HCT116 (cell line): ENCODE data around the gene MYO1E. TPM values are rescaled to one million over a fixed set of nuclear protein-coding genes. Genes with fewer than 3 reads are reported as not detected.

Experiments
- ATAC-seq: fragments of 200-7000 bp; cut with Tn5 transposase; 2 replicates; pipeline ENCODE4 v1.9.1; 2020; ENCODE audit warnings: mild to moderate bottlenecking, moderate library complexity
- BruUV-seq: library from RNA; stranded (reverse); fragments of 400-500 nt; replicated peaks from 2 replicates; lab custom pipeline; 2021; lab: Mats Ljungman, UMichigan
- CTCF ChIA-PET: fragments of 300-600 bp; sonication (Branson Sonifier 250); formaldehyde crosslinking; loops from one replicate; lab custom pipeline; 2021; ENCODE audit warnings: antibody characterized with exemption; lab: Charles Lee
- POLR2A ChIA-PET: fragments of 300-600, 350-600 bp; sonication (Branson Sonifier 250); formaldehyde crosslinking; loops from one replicate; lab custom pipeline; 2021; ENCODE audit warnings: antibody characterized with exemption; lab: Charles Lee
- RAD21 ChIA-PET, 2 experiments: fragments of 300-600 bp; sonication (Branson Sonifier 250); formaldehyde crosslinking; loops; one replicate each; lab custom pipeline; 2023; ENCODE audit warnings: low total read pairs in 2 of 2; ENCODE audit not compliant: uncharacterized antibody in 2 of 2, unreplicated experiment in 2 of 2, low non-redundant PET in 1 of 2; lab: Charles Lee
- DNase-seq: peaks from one replicate; pipeline ENCODE4 v3.0.0-alpha.2; 2010; ENCODE audit warnings: low read depth, low spot score
- H2AFZ ChIP-seq: fragments of 200-600 bp; shearing (Covaris generic), sonication (generic); 2 replicates; pipeline ENCODE4 v1.6.1; 2017; ENCODE audit warnings: low read depth, mixed run types, mixed read lengths, antibody characterized with exemption, low read length; ENCODE audit not compliant: poor library complexity, severe bottlenecking
- H3K27ac ChIP-seq: 2 replicates; pipeline ENCODE4 v1.5.1; 2012; ENCODE audit warnings: low read depth, low read length
- H3K27me3 ChIP-seq: fragments of 200-600 bp; sonication (generic); 2 replicates; pipeline ENCODE4 v1.6.1; 2016; ENCODE audit warnings: mixed run types, low read length, mixed read lengths; ENCODE audit not compliant: insufficient read depth
- H3K36me3 ChIP-seq, 2 experiments: fragments of 200-500 bp in 1 of 2; fragments of 200-600 bp in 1 of 2; sonication (Bioruptor generic) in 1 of 2; sonication (generic) in 1 of 2; 2 replicates each; pipeline versions ENCODE4 v1.5.1 to v1.6.1; 2014 to 2016; ENCODE audit warnings: low read length in 2 of 2, inconsistent platforms in 1 of 2, mixed read lengths in 1 of 2, mixed run types in 1 of 2; ENCODE audit not compliant: insufficient read depth in 2 of 2, control insufficient read depth in 1 of 2
- H3K4me1 ChIP-seq, 2 experiments: fragments of 200-600 bp in 1 of 2; sonication (generic) in 1 of 2; 2 replicates each; pipeline versions ENCODE4 v1.5.1 to v1.6.1; 2012 to 2017; ENCODE audit warnings: low read length in 2 of 2, inconsistent platforms in 1 of 2, mild to moderate bottlenecking in 1 of 2, mixed read lengths in 1 of 2, mixed run types in 1 of 2, moderate library complexity in 1 of 2; ENCODE audit not compliant: insufficient read depth in 2 of 2, control insufficient read depth in 1 of 2
- H3K4me2 ChIP-seq: fragments of 200-600 bp; sonication (generic); 2 replicates; pipeline ENCODE4 v1.6.1; 2017; ENCODE audit warnings: mixed run types, low read length, mixed read lengths
- H3K4me3 ChIP-seq, 2 experiments: fragments of 200-600 bp in 1 of 2; sonication (generic) in 1 of 2; replicated peaks in 1 of 2; 2 replicates each; pipeline ENCODE4 v1.5.1; 2011 to 2016; ENCODE audit warnings: low read length in 2 of 2, control low read depth in 1 of 2, low read depth in 1 of 2, mild to moderate bottlenecking in 1 of 2, mixed read lengths in 1 of 2, mixed run types in 1 of 2
- H3K79me2 ChIP-seq: fragments of 200-600 bp; sonication (generic); 2 replicates; pipeline ENCODE4 v1.6.1; 2017; ENCODE audit warnings: mild to moderate bottlenecking, mixed run types, low read length, moderate library complexity, mixed read lengths; ENCODE audit not compliant: insufficient read depth
- H3K9ac ChIP-seq: fragments of 200-600 bp; sonication (generic); 2 replicates; pipeline ENCODE4 v1.6.1; 2016; ENCODE audit warnings: low read length, mixed read lengths
- H3K9me2 ChIP-seq: fragments of 200-600 bp; sonication (generic), shearing (Covaris generic); 2 replicates; pipeline ENCODE4 v1.6.1; 2017; ENCODE audit warnings: mixed run types, mild to moderate bottlenecking, moderate library complexity; ENCODE audit not compliant: insufficient read depth
- H3K9me3 ChIP-seq, 2 experiments: fragments of 200-500 bp in 1 of 2; fragments of 200-600 bp in 1 of 2; sonication (Bioruptor generic) in 1 of 2; sonication (generic) in 1 of 2; 2 replicates each; pipeline ENCODE4 v1.6.1; 2014 to 2017; ENCODE audit warnings: low read length in 2 of 2, mixed read lengths in 2 of 2, inconsistent platforms in 1 of 2, low read depth in 1 of 2, mild to moderate bottlenecking in 1 of 2, mixed run types in 1 of 2, moderate library complexity in 1 of 2; ENCODE audit not compliant: control insufficient read depth in 1 of 2, insufficient read depth in 1 of 2
- H4K20me1 ChIP-seq: fragments of 200-600 bp; sonication (generic), shearing (Covaris generic); 2 replicates; pipeline ENCODE4 v1.6.1; 2017; ENCODE audit warnings: mixed run types, mild to moderate bottlenecking, moderate library complexity; ENCODE audit not compliant: insufficient read depth
- CBX3 ChIP-seq: IDR thresholded peaks from 2 replicates; pipeline ENCODE4 v1.6.1; 2012; ENCODE audit warnings: low read depth
- CEBPB ChIP-seq: IDR thresholded peaks from 2 replicates; pipeline ENCODE4 v1.6.1; 2012; ENCODE audit warnings: low read depth
- ELF1 ChIP-seq: IDR thresholded peaks from 2 replicates; pipeline ENCODE4 v1.6.1; 2012; ENCODE audit warnings: low read depth, borderline replicate concordance
- EZH2 ChIP-seq: fragments of 200-600 bp; sonication (generic); IDR thresholded peaks from 2 replicates; pipeline ENCODE4 v1.6.1; 2017; ENCODE audit warnings: antibody characterized with exemption, mixed run types
- POLR2A ChIP-seq: IDR thresholded peaks from 2 replicates; pipeline ENCODE4 v1.7.0; 2011; ENCODE audit warnings: borderline replicate concordance; ENCODE audit not compliant: insufficient read depth, insufficient read length; ENCODE audit errors: extremely low read depth
- SIN3A ChIP-seq: IDR thresholded peaks from 2 replicates; pipeline ENCODE4 v1.6.1; 2012; ENCODE audit warnings: low read depth
- SP1 ChIP-seq: IDR thresholded peaks from 2 replicates; pipeline ENCODE4 v1.6.1; 2012; ENCODE audit warnings: low read depth
- SRF ChIP-seq: IDR thresholded peaks from 2 replicates; pipeline ENCODE4 v1.6.1; 2012; ENCODE audit warnings: low read depth
- TCF7L2 ChIP-seq: IDR thresholded peaks from 2 replicates; pipeline ENCODE4 v1.7.0; 2011; ENCODE audit warnings: borderline replicate concordance, inconsistent platforms; ENCODE audit not compliant: insufficient read depth, insufficient read length; ENCODE audit errors: extremely low read depth
- ZFX ChIP-seq: fragments of 450-650 bp; IDR thresholded peaks from 2 replicates; pipeline ENCODE4 v1.6.1; 2017
- ZNF274 ChIP-seq: fragments of 200-500 bp; sonication (Bioruptor generic); IDR thresholded peaks from 2 replicates; pipeline ENCODE4 v1.6.1; 2014; ENCODE audit warnings: mild to moderate bottlenecking, low read depth, low read length, inconsistent platforms
- intact Hi-C: fragments of 100-400 bp; cut with micrococcal nuclease; formaldehyde crosslinking; loops from 2 replicates; pipeline ENCODE4 v1.10.0; 2022
- total RNA-seq: library from RNA; stranded (reverse); gene quantifications from one replicate; pipeline ENCODE4 v1.2.1, GENCODE V29; 2021; ENCODE audit not compliant: unreplicated experiment
- TF ChIP-seq, protein P1 (sequence below): IDR thresholded peaks from 2 replicates; pipeline ENCODE4 v1.6.1; 2012; ENCODE audit warnings: low read depth

The MYO1E gene
- total RNA-seq, 1 experiment from 2014 or later, result 182 TPM

DNA sequence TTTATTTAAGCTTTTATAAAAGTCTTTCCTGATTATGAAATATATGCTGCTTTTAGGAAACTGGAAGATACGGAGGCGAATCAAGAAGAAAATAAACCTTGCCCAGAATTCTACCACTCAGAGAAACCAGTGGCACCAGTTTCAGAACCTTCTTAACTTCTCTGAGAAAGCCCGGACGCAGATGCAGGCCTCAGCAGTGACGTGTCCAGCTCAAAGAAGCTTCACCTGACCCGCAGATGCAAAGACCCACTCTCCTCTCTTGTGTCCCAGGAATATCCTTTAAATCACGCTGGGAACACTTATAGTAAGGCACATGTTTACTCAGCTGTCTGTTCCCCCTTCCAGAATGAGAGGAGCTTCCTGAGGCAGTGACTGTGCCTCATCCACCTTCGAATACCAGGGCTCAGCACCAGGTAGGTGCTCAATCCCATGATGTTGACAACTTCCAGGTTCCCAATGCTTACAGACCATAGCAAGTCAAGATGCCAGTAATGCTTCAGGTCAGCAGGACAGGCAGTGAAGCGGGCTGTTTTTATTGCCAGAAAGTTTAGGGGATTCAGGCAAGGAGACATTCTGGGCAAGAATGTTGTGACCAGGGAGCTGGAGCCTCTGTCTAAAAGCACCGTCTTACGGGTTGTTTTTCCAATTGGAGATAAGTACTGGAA lies 205.9 kb downstream of the MYO1E start:
- TF ChIP-seq SRF, result no peak
- no peak for TF ChIP-seq EZH2
- TF ChIP-seq ZNF274, result no peak
- TF ChIP-seq CBX3, result no peak
- TF ChIP-seq, protein P1, sequence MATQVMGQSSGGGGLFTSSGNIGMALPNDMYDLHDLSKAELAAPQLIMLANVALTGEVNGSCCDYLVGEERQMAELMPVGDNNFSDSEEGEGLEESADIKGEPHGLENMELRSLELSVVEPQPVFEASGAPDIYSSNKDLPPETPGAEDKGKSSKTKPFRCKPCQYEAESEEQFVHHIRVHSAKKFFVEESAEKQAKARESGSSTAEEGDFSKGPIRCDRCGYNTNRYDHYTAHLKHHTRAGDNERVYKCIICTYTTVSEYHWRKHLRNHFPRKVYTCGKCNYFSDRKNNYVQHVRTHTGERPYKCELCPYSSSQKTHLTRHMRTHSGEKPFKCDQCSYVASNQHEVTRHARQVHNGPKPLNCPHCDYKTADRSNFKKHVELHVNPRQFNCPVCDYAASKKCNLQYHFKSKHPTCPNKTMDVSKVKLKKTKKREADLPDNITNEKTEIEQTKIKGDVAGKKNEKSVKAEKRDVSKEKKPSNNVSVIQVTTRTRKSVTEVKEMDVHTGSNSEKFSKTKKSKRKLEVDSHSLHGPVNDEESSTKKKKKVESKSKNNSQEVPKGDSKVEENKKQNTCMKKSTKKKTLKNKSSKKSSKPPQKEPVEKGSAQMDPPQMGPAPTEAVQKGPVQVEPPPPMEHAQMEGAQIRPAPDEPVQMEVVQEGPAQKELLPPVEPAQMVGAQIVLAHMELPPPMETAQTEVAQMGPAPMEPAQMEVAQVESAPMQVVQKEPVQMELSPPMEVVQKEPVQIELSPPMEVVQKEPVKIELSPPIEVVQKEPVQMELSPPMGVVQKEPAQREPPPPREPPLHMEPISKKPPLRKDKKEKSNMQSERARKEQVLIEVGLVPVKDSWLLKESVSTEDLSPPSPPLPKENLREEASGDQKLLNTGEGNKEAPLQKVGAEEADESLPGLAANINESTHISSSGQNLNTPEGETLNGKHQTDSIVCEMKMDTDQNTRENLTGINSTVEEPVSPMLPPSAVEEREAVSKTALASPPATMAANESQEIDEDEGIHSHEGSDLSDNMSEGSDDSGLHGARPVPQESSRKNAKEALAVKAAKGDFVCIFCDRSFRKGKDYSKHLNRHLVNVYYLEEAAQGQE, result no peak
- no peak for TF ChIP-seq SIN3A
- no peak for TF ChIP-seq CEBPB
- no peak for TF ChIP-seq SP1
- no peak for TF ChIP-seq TCF7L2
- TF ChIP-seq POLR2A, result no peak
- TF ChIP-seq ELF1, result no peak
- no peak for TF ChIP-seq ZFX
- TF ChIP-seq, all 23 proteins: peak for 0
- ATAC-seq (no peak), DNase-seq (no peak)
- no peaks in the 10 kb centered on the region for H3K9me2 ChIP-seq
- no peaks in the 10 kb centered on the region for H3K27me3 ChIP-seq
- BruUV-seq, result no TSS peak
- RAD21 ChIA-PET, result no interaction called here
- H3K36me3 ChIP-seq, result peaks cover 4% of the 10 kb centered on the region in 2 experiments; a peak in 1 of 4 replicates
- POLR2A ChIA-PET, result no interaction called here
- H3K9ac ChIP-seq, result no peak overlapping the region
- CTCF ChIA-PET, result interaction anchor here (1.2 kb wide), 1 partner anchor 362 kb away, joined by 6 read pairs; no protein-coding TSS in a partner anchor
- H4K20me1 ChIP-seq, result no peaks in the 10 kb centered on the region
- H3K27ac ChIP-seq, result no peak overlapping the region
- H2AFZ ChIP-seq, result no peak overlapping the region
- H3K4me2 ChIP-seq, result no peak overlapping the region
- peaks cover 20 to 32% of the 10 kb centered on the region in 2 experiments for H3K4me1 ChIP-seq
- H3K4me3 ChIP-seq, result no peak overlapping the region
- H3K79me2 ChIP-seq, result no peaks in the 10 kb centered on the region
- intact Hi-C loops, result no loop called here
- no peaks in the 10 kb centered on the region for H3K9me3 ChIP-seq
